Esophagus squamous epithelium (tissue), 4 donors: ENCODE data around the gene PDE10A.

Experiments used
- CTCF ChIP-seq, 6 experiments: fragments of 450-650 bp in 4 of 6; fragments of 200-600 bp in 2 of 6; sonication (generic) in 2 of 6; IDR thresholded peaks; one replicate each; pipeline ENCODE4 v1.5.1; 2016 to 2019; ENCODE audit warnings: antibody characterized with exemption in 6 of 6, mild to moderate bottlenecking in 4 of 6, moderate library complexity in 4 of 6
- POLR2A ChIP-seq, 4 donors: fragments of 450-650 bp; IDR thresholded peaks; one replicate each; pipeline ENCODE4 v1.6.1; 2017; ENCODE audit warnings: antibody characterized with exemption in 4 of 4, mild to moderate bottlenecking in 4 of 4, moderate library complexity in 3 of 4

- TF ChIP-seq CTCF (IDR thresholded peaks at IDR 0.05) (no peak), POLR2A (IDR thresholded peaks at IDR 0.05) (no peak)
Observed at GRCh38 chr6:165658395-165659058, 4.5 kb downstream of the PDE10A start.
